ENCODE measurements around the gene CUL2.
"Not testable (repeated sequence)": the region's sequence is repeated elsewhere in the genome, so short reads cannot be mapped to it uniquely, and the experiment has no call there.

CUL2 gene

DNA sequence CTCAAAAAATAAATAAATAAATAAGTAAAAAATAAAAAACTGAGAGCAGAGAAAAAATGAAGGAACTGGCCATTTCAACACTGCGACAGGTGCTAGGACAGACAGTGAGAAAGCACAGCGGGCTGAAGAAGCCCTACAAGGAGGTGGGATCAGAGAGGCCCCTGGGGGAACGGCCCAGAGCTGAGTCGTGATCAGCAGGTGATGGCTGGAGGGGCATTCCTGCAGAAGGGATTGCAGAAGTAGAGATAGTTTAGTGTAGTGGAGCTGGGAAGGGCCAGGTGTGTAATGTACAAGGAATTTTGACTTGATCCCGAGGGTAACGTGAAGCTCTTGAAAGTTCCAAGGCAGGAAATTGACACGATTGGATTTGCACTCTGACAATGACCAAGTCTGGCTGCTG is 112.1 kb downstream of the CUL2 start:
- DNase-seq (ENCODE audit: low spot score): no peak

GRCh38 chr10:34976380-34976910 is 113.7 kb downstream of the CUL2 start:
- DNase-seq (ENCODE audit: low spot score): not testable (repeated sequence)

- not testable (repeated sequence) for DNase-seq (ENCODE audit: low spot score)
Measured at GRCh38 chr10:34974364-34975065, 115.6 kb downstream of the CUL2 start.

GRCh38 chr10:34973757-34974156 is 116.4 kb downstream of the CUL2 start:
- not testable (repeated sequence) for DNase-seq (ENCODE audit: low spot score)

- not testable (repeated sequence) for DNase-seq (ENCODE audit: low spot score)
Measured at GRCh38 chr10:34973121-34973520, 117.0 kb downstream of the CUL2 start.

GRCh38 chr10:34972591-34972990 is 117.5 kb downstream of the CUL2 start:
- not testable (repeated sequence) for DNase-seq (ENCODE audit: low spot score)

- not testable (repeated sequence) for DNase-seq (ENCODE audit: low spot score)
Measured at GRCh38 chr10:34971606-34972334, 118.4 kb downstream of the CUL2 start.

DNA sequence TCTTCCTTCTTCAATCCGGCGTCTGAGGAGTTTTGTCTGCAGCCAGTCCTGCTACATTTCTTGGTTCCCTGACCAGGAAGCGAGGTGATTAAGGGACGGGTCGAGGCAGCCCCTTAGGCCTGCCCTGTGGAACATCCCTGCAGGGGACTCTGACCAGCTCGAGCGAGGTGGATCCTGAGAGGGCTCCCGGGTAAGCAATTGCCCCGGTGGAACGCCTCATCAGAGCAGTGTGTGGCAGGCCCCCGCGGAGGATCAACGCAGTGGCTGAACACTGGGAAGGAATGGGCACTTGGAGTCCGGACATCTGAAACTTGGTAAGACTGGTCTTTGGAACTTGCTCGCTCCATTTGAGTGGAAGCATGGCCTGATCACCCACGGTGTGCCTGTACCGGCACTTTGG is 121.0 kb downstream of the CUL2 start:
- no peak for DNase-seq (ENCODE audit: low spot score)

GRCh38 chr10:34967335-34967880 is 122.7 kb downstream of the CUL2 start:
- DNase-seq (ENCODE audit: low spot score): no peak

DNA sequence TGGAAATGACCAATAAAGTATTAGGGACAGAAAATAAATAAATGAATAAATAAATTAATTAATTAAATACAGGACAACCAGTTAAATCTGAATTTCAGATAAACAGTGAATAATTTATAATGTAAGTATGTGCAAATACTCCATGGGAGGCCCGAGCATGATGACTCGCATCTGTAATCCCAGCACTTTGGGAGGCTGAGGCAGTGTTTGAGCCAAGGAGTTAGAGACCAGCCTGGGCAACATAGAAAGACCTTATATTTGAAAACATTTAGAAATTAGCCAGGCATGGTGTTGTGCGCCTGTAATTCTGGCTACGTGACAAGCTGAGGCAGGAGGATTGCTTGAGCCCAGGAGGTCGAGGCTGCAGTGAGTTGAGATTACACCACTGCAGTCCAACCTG is 123.7 kb downstream of the CUL2 start:
- DNase-seq (ENCODE audit: low spot score): no peak

- peak; percentile 20 for DNase-seq (ENCODE audit: low spot score)
Measured at GRCh38 chr10:34966040-34966439, 124.1 kb downstream of the CUL2 start.

- no peak for DNase-seq (ENCODE audit: low spot score)
Measured at GRCh38 chr10:34964166-34964800, 125.9 kb downstream of the CUL2 start.

- no peak for DNase-seq (ENCODE audit: low spot score)
Measured at GRCh38 chr10:34962866-34963265, 127.3 kb downstream of the CUL2 start.

GRCh38 chr10:34960983-34961382 is 129.2 kb downstream of the CUL2 start:
- DNase-seq (ENCODE audit: low spot score): no peak

- DNase-seq (ENCODE audit: low spot score): no peak
Measured at GRCh38 chr10:34959786-34960185, 130.4 kb downstream of the CUL2 start.

DNA sequence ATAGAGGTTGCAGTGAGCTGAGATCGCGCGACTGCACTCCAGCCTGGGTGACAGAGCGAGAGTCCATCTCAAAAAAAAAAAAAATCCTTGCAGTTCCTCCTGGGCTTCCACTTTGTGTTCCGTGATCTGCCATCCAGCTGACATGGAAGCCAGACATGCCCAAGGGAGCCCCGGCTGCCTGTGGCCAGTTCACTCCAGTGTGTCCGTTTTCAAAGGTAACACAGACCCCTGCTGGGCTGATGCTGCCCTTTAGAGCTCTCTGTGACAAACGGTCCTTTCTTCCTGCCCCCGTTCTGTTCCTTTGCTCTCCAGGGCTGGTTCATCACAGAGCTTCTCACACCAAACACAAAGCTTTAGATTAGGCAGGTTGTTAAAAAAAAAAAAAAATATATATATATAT is 130.8 kb downstream of the CUL2 start:
- DNase-seq (ENCODE audit: low spot score): no peak

Data from HuH-7.5 (cell line).